H1 (cell line): Measurements from ENCODE around the gene CRYBB2. TPM values are rescaled to one million over a fixed set of nuclear protein-coding genes. Genes with fewer than 3 reads are reported as not detected.

Source experiments
- CTCF ChIA-PET: fragments of 300-600 bp; sonication (Branson Sonifier 250); formaldehyde crosslinking; loops from one replicate; lab custom pipeline; 2021; ENCODE audit not compliant: partially characterized antibody; lab: Charles Lee
- POLR2A ChIA-PET: fragments of 300-600 bp; sonication (Branson Sonifier 250); formaldehyde crosslinking; loops from one replicate; lab custom pipeline; 2021; ENCODE audit warnings: inconsistent platforms; ENCODE audit not compliant: partially characterized antibody; lab: Charles Lee
- DNase-seq, 2 experiments: peaks; one replicate each; pipeline versions ENCODE4 v3.0.0 to v3.0.0-alpha.2; 2010 to 2022; ENCODE audit warnings: low spot score in 2 of 2, low read depth in 1 of 2, mixed read lengths in 1 of 2
- FAIRE-seq: peaks from 2 replicates; lab custom pipeline; 2011; peaks lifted over from hg19 to GRCh38; lab: Jason Lieb, UNC
- H2AFZ ChIP-seq: 2 replicates; pipeline ENCODE4 v1.8.1; 2012; ENCODE audit warnings: low read length, inconsistent platforms
- H2AK5ac ChIP-seq: 2 replicates; pipeline ENCODE4 v1.6.1; 2013; ENCODE audit warnings: low read depth, low read length
- H2BK120ac ChIP-seq: replicated peaks from 2 replicates; pipeline ENCODE3; 2013; ENCODE audit warnings: low read depth, low read length, inconsistent platforms
- H2BK12ac ChIP-seq: 2 replicates; pipeline ENCODE4 v1.6.1; 2013; ENCODE audit warnings: low read depth, low read length
- H2BK15ac ChIP-seq: 2 replicates; pipeline ENCODE4 v1.6.1; 2013; ENCODE audit warnings: low read length
- H2BK20ac ChIP-seq: 2 replicates; pipeline ENCODE4 v1.6.1; 2013; ENCODE audit warnings: low read length
- H2BK5ac ChIP-seq: 2 replicates; pipeline ENCODE4 v1.6.1; 2013; ENCODE audit warnings: low read depth, low read length
- H3K14ac ChIP-seq: 2 replicates; pipeline ENCODE4 v1.6.1; 2013; ENCODE audit warnings: inconsistent platforms; ENCODE audit not compliant: insufficient read length
- H3K18ac ChIP-seq: 2 replicates; pipeline ENCODE4 v1.6.1; 2013; ENCODE audit warnings: low read length; ENCODE audit errors: extremely low read depth
- H3K23ac ChIP-seq: 2 replicates; pipeline ENCODE4 v1.6.1; 2013; ENCODE audit warnings: inconsistent platforms; ENCODE audit not compliant: insufficient read length
- H3K23me2 ChIP-seq: 2 replicates; pipeline ENCODE4 v1.6.1; 2013; ENCODE audit warnings: low read depth, low read length
- H3K27ac ChIP-seq: 2 replicates; pipeline ENCODE4 v1.6.1; 2011; ENCODE audit warnings: low read depth, low read length, inconsistent platforms
- H3K27me3 ChIP-seq, 4 experiments: replicated peaks in 1 of 4; 1 replicate in 1 of 4; 2 replicates in 3 of 4; pipeline versions ENCODE4 v1.6.1 to v1.8.1; 2011 to 2013; ENCODE audit warnings: low read length in 3 of 4, mild to moderate bottlenecking in 3 of 4, inconsistent platforms in 2 of 4, mixed read lengths in 2 of 4, moderate library complexity in 1 of 4; ENCODE audit not compliant: control insufficient read depth in 3 of 4, insufficient read depth in 3 of 4; ENCODE audit errors: extremely low read depth in 1 of 4
- H3K36me3 ChIP-seq, 4 experiments: 2 replicates each; pipeline versions ENCODE4 v1.6.1 to v1.8.1; 2011 to 2013; ENCODE audit warnings: mild to moderate bottlenecking in 4 of 4, low read length in 3 of 4, moderate library complexity in 2 of 4, control low read depth in 1 of 4, inconsistent platforms in 1 of 4; ENCODE audit not compliant: insufficient read depth in 4 of 4, control insufficient read depth in 2 of 4
- H3K4ac ChIP-seq: replicated peaks from 2 replicates; pipeline ENCODE3; 2013; ENCODE audit warnings: low read length, low read depth, mixed read lengths, inconsistent platforms; ENCODE audit not compliant: insufficient read length
- H3K4me1 ChIP-seq, 4 experiments: replicated peaks in 1 of 4; 1 replicate in 1 of 4; 2 replicates in 3 of 4; pipeline versions ENCODE4 v1.6.1 to v1.8.1; 2011 to 2013; ENCODE audit warnings: low read length in 3 of 4, inconsistent platforms in 2 of 4, mixed read lengths in 1 of 4; ENCODE audit not compliant: insufficient read depth in 4 of 4, control insufficient read depth in 3 of 4
- H3K4me2 ChIP-seq, 2 experiments: 2 replicates each; pipeline versions ENCODE4 v1.6.1 to v1.8.1; 2011 to 2013; ENCODE audit warnings: low read depth in 2 of 2, low read length in 2 of 2, control low read depth in 1 of 2, inconsistent platforms in 1 of 2, mild to moderate bottlenecking in 1 of 2; ENCODE audit not compliant: insufficient read depth in 1 of 2
- H3K4me3 ChIP-seq, 4 experiments: fragments of 200-600, 300-600 bp in 1 of 4; sonication (generic), shearing (Covaris generic), sonication (Bioruptor Twin) in 1 of 4; 2 replicates each; pipeline versions ENCODE4 v1.5.1 to v1.8.1; 2011 to 2016; ENCODE audit warnings: low read length in 4 of 4, low read depth in 3 of 4, control low read depth in 2 of 4, inconsistent platforms in 2 of 4, mild to moderate bottlenecking in 2 of 4, mixed read lengths in 1 of 4, moderate library complexity in 1 of 4; ENCODE audit not compliant: insufficient read depth in 2 of 4; ENCODE audit errors: extremely low read depth in 1 of 4
- H3K56ac ChIP-seq: replicated peaks from 2 replicates; pipeline ENCODE3; 2013; ENCODE audit warnings: low read depth, mild to moderate bottlenecking, mixed read lengths, low read length, inconsistent platforms; ENCODE audit not compliant: insufficient read length
- H3K79me1 ChIP-seq: 2 replicates; pipeline ENCODE4 v1.6.1; 2013; ENCODE audit warnings: low read depth, low read length, control low read depth
- H3K79me2 ChIP-seq, 2 experiments: 2 replicates each; pipeline versions ENCODE4 v1.6.1 to v1.8.1; 2012 to 2013; ENCODE audit warnings: low read length in 2 of 2, mild to moderate bottlenecking in 2 of 2, inconsistent platforms in 1 of 2; ENCODE audit not compliant: insufficient read depth in 2 of 2, control insufficient read depth in 1 of 2
- H3K9ac ChIP-seq, 4 experiments: replicated peaks in 1 of 4; 1 replicate in 1 of 4; 2 replicates in 3 of 4; pipeline versions ENCODE4 v1.6.1 to v1.8.1; 2011 to 2013; ENCODE audit warnings: low read depth in 3 of 4, low read length in 3 of 4, control low read depth in 2 of 4, mild to moderate bottlenecking in 2 of 4, moderate library complexity in 2 of 4, inconsistent platforms in 1 of 4; ENCODE audit errors: extremely low read depth in 1 of 4
- H3K9me3 ChIP-seq, 2 experiments: 2 replicates each; pipeline versions ENCODE4 v1.6.1 to v1.8.1; 2012 to 2013; ENCODE audit warnings: mild to moderate bottlenecking in 2 of 2, moderate library complexity in 2 of 2, control low read depth in 1 of 2, inconsistent platforms in 1 of 2, low read depth in 1 of 2, low read length in 1 of 2, mixed read lengths in 1 of 2; ENCODE audit not compliant: insufficient read depth in 2 of 2
- H4K20me1 ChIP-seq, 2 experiments: replicated peaks in 1 of 2; 2 replicates each; pipeline versions ENCODE3 to v1.8.1; 2011 to 2013; ENCODE audit warnings: inconsistent platforms in 2 of 2, low read length in 2 of 2, mild to moderate bottlenecking in 1 of 2; ENCODE audit not compliant: insufficient read depth in 2 of 2, control insufficient read depth in 1 of 2
- H4K5ac ChIP-seq: 2 replicates; pipeline ENCODE4 v1.6.1; 2013; ENCODE audit warnings: low read length, low read depth, mixed read lengths, inconsistent platforms; ENCODE audit not compliant: insufficient read length
- H4K8ac ChIP-seq: 2 replicates; pipeline ENCODE4 v1.8.0; 2013; ENCODE audit warnings: mild to moderate bottlenecking, moderate library complexity, low read length, inconsistent platforms; ENCODE audit not compliant: insufficient read depth; ENCODE audit errors: extremely low read depth
- H4K91ac ChIP-seq: replicated peaks from 2 replicates; pipeline ENCODE3; 2013; ENCODE audit warnings: low read length, mixed read lengths, inconsistent platforms; ENCODE audit not compliant: insufficient read length
- EZH2 ChIP-seq: fragments of 200-600 bp; sonication (generic); IDR thresholded peaks from 2 replicates; pipeline ENCODE4 v1.7.1; 2012; ENCODE audit warnings: low read depth, mild to moderate bottlenecking, moderate library complexity, low read length, inconsistent platforms; ENCODE audit not compliant: severe bottlenecking
- JUND ChIP-seq: IDR thresholded peaks from 2 replicates; pipeline ENCODE4 v1.6.1; 2011; ENCODE audit warnings: mild to moderate bottlenecking, improper control_type of control experiment, low read length
- RBBP5 ChIP-seq: IDR thresholded peaks from 2 replicates; pipeline ENCODE4 v1.7.1; 2012; ENCODE audit warnings: low read depth, mild to moderate bottlenecking, inconsistent platforms, low read length, moderate library complexity, borderline replicate concordance
- SIX5 ChIP-seq: IDR thresholded peaks from 2 replicates; pipeline ENCODE4 v1.6.1; 2011; ENCODE audit warnings: mild to moderate bottlenecking, low read depth, low read length
- ZNF274 ChIP-seq: IDR thresholded peaks from 2 replicates; pipeline ENCODE4 v1.7.0; 2012; ENCODE audit warnings: low read length, borderline replicate concordance; ENCODE audit errors: extremely low read depth
- WGBS, 2 experiments: shearing (Covaris generic) in 1 of 2; methylation state at CpG; one replicate each; pipeline versions ENCODE4 v1.1.6 to v1.1.7; 2013 to 2015; ENCODE audit warnings: low lambda C conversion rate in 2 of 2, mixed read lengths in 2 of 2, inconsistent platforms in 1 of 2, low coverage in 1 of 2, missing lambda C conversion rate in 1 of 2; ENCODE audit not compliant: insufficient replicate concordance in 2 of 2, insufficient coverage in 1 of 2, insufficient read length in 1 of 2; ENCODE audit errors: extremely low coverage in 1 of 2, missing lambda C conversion rate in 1 of 2; 5-methylcytosine and 5-hydroxymethylcytosine counted together
- polyA plus RNA-seq, 7 experiments: library from polyadenylated mRNA; depleted of rRNA in 3 of 7; stranded (reverse) in 5 of 7; unstranded in 2 of 7; fragments of >200 nt in 5 of 7; fragments of 200-250 nt in 2 of 7; gene quantifications; 1 replicate in 5 of 7; 2 replicates in 1 of 7; 4 replicates in 1 of 7; pipeline versions ENCODE4 v1.2.1 to v1.2.3, GENCODE V29; 2011 to 2013; ENCODE audit warnings: missing spikeins in 2 of 7, mixed read lengths in 2 of 7
- total RNA-seq: library from RNA; stranded (reverse); fragmentation: NEBNext Ultra II Directional; extraction: Animal tissue kit (Norgen Biotek cat#: 25700); gene quantifications from 2 replicates; pipeline ENCODE4 v1.2.1, GENCODE V29; 2021

CRYBB2 gene
- total and polyA plus RNA-seq, 2 of the 8 experiments (the other 6 are each of a cell fraction or from before 2014, with no cell fraction given), result 0.12 TPM; not detected in 1

DNA sequence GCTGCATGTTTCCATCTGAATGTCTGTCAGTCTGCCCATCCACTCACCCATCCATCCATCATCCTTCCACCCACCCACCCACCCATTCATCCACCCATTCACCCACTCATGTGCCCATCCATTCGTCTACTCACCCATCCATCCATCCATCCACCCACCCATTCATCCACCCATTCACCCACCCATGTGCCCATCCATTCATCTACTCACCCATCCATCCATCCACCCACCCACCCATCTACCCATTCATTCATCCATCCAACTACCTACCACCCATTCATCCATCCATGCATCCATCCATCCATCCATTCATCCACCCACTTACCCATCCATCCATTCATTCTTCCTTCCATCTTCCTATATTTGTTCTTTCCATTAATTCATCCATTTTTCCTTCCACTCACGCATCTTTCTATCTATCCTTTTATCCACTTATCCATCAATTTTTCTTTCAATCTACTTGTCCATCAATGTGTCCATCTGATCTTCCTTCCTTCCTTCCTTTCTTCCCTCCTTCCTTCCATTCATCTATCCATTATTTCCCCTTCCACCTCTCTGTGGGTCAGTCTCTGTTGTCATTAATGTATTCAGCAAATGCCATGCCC is 11.8 kb upstream of the CRYBB2 start:
- 90 to 100% methylated on average over 1 of the region's 2 CpGs for WGBS, 2 experiments

More for the DNA sequence above, 11.8 kb upstream of the CRYBB2 start:
- Histone ChIP-seq H2BK15ac (no peak overlapping the region), H3K23ac (no peak overlapping the region), H3K36me3 (no peaks in the 10 kb centered on the region)
- POLR2A ChIA-PET, result no interaction called here
- CTCF ChIA-PET, result no interaction called here
- no peak for DNase-seq
- no peak for TF ChIP-seq JUND
- TF ChIP-seq SIX5, result no peak
- no peak for TF ChIP-seq RBBP5
- TF ChIP-seq ZNF274, result no peak
- no peak for TF ChIP-seq EZH2
- TF ChIP-seq, all 59 proteins: peak for 0
- Histone ChIP-seq H3K27ac (no peak overlapping the region), H3K79me1 (no peaks in the 10 kb centered on the region), H2AK5ac (no peak overlapping the region), H3K18ac (no peak overlapping the region), H2BK20ac (no peak overlapping the region), H4K20me1 (no peaks in the 10 kb centered on the region), H3K4ac (no peak overlapping the region), H2BK12ac (no peak overlapping the region), H3K23me2 (peaks cover 4% of the 10 kb centered on the region; the same call in 1 of the 2 replicates), H4K8ac (no peak overlapping the region), H3K56ac (no peak overlapping the region), H4K91ac (no peak overlapping the region), H3K27me3 (no peaks in the 10 kb centered on the region), H3K9me3 (no peaks in the 10 kb centered on the region), H2BK5ac (no peak overlapping the region), H3K4me1 (peaks cover 0 to 2% (median 0%) of the 10 kb centered on the region in 4 experiments; a peak in 1 of 7 replicates), H3K79me2 (no peaks in the 10 kb centered on the region), H3K9ac (no peak overlapping the region), H2AFZ (no peak overlapping the region), H3K4me2 (no peak overlapping the region), H3K4me3 (no peak overlapping the region), H2BK120ac (no peak overlapping the region), H4K5ac (no peak overlapping the region), H3K14ac (no peak overlapping the region)
- FAIRE-seq, result no peak
